HG02943 (cell line): Measurements from ENCODE around the gene TMEM240.
"Not testable (repeated sequence)": the region's sequence is repeated elsewhere in the genome, so short reads cannot be mapped to it uniquely, and the experiment has no call there.

ENCODE experiments used
- ATAC-seq: cut with Tn5 transposase; IDR thresholded peaks from one replicate; pipeline ENCODE4 v1.9.1; 2021; ENCODE audit warnings: mild to moderate bottlenecking, low read depth, moderate library complexity; ENCODE audit not compliant: unreplicated experiment

Gene TMEM240

GRCh38 chr1:1541956-1542765 lies 1.7 kb upstream of the TMEM240 start:
- ATAC-seq: no peak

GRCh38 chr1:1540818-1541628 lies 599 bp upstream of the TMEM240 start:
- ATAC-seq: no peak

DNA sequence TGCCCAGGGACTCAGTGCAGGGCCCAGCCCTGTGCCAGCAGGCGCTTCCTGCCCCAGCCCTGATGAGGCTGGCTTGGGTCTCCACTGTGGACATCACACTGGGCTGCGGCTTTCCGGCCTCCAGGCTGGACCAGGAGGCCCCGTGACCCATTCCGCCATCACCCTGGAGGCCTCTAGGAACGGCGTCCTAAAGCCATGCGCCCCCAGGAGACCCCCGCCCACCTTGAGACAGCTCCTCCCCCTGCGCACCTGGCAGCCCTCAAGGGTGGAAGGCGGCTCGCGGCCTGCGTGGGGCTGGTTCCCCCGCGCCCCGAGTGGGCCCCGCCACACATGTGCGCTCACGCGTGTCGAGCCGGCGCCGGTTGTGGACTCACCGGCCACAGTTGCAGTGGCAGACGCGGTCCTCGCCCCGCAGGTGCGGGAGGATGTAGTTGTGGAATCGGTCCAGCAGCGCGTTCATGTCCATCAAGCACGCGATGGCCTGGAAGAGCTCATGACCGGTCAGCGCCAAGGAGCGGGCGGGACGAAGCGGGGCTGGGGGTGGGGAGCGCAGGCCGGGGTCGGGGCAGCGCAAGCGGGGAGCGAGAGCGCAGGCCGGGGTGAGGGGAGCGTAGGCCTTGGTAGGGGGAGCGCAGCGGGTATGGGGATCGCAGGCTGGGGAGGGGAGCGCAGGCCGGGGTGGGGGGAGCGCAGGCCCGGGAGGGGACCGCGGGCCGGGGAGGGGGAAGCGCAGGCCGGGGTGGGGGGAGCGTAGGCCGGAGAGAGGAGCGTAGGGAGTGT lies 924 bp downstream of the TMEM240 start:
- no peak for ATAC-seq

DNA sequence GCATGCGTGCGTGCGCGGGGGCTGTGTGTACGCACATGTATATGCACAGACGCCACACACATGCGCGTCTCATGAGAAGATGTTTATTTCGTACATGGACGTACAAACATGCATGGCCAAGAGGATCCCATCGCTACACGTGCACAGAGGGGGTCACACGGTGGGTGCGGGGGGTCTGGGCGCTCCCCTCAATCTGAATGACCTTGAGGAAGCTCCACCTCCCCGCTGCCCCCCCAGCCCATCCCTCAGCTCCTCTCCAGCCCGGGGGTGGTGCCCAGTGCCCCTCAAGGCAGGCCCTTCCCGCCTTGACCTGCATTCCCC lies 1.5 kb downstream of the TMEM240 start:
- no peak for ATAC-seq

DNA sequence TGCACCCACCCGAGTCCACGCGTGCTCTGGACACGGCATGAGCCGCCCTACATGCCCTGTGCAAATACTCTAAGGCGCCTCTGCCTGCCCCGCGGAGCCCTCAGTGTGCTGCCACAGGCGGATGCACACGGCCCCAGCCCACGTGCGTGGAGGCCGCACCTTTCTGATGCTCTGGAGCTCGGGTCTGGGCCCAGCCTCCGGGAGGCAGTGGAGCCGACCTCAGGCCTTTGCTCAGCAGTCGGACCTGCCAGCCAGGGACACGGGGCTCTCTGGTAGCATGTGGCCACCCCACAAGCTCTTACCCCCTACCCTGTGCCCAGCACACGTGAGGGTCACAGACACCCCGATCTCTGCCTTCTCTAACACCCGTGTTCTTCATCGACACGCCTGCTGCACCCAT lies 2.1 kb downstream of the TMEM240 start:
- no peak for ATAC-seq

DNA sequence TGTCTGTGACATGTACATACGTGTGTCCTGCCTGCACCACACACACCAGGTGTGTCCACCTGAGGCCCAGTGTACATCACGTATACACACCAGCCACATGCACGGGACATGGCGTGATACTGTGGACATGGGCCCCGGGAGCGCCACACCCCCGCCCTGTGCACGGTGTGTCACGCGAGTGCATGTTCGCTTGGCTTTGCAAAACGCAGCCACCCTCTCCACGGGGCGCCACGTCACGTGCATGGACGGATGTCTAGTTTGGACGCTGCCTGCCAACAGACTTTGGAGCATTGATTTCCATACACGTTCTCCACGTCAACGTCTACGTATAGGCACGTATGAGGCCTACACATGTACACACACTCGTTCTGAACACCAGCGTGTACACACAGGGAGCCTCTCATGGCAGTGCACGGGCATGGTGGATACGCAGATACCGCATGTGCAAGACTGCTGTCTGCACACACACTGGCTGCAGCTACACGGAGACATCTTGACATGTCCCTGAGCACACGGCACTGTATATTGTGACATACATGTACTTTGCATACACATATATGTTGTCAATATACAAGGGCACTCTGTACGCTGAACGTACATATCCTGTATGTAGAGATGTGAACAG lies 2.7 kb downstream of the TMEM240 start:
- ATAC-seq: no peak

- no peak for ATAC-seq
Measured at GRCh38 chr1:1536938-1537546, 3.4 kb downstream of the TMEM240 start.

DNA sequence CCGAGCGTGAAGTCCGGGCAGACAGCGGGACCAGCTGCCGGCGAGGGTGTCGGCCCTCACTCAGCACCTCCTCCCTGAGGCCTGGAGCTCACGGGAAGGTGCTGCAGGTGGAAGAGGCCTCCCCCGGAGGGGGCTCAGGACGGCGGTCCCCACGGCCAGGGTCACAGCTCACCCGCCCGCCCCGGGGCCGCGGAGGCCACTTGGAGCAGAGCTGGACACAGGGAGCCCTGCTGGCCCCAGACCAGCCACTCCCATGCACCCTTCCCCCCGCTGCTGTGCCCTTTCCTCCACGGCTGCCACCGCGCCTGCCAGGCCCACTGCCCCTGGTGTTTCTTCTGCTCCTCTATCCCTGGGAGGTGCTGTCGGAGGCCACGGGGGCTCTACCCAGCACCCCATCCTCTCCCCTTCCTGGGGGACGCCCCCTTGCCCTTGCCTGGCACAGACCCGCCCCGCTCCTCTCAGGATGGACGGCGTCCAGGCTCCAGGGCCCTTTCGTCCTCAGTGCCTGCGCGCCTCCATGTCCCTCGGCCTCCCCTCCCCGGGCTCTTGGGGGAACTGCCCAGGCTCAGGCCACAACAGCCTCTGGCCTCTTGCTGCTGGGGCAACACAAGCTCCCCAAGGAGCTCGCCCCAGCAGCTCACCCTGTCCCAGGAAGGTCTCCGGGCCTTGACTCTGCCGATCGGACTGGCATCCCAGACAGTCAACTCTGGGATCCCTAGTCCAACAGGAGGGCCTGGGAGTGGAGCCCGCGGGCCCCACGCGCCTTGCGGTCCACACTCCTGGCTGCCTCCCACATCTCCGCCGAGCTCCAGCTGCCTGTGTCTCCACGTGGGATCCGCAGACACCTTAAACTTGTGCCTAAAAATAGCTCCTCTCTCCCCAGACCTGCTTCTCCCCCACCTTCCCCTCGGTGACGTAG lies 4.1 kb downstream of the TMEM240 start:
- ATAC-seq: no peak

DNA sequence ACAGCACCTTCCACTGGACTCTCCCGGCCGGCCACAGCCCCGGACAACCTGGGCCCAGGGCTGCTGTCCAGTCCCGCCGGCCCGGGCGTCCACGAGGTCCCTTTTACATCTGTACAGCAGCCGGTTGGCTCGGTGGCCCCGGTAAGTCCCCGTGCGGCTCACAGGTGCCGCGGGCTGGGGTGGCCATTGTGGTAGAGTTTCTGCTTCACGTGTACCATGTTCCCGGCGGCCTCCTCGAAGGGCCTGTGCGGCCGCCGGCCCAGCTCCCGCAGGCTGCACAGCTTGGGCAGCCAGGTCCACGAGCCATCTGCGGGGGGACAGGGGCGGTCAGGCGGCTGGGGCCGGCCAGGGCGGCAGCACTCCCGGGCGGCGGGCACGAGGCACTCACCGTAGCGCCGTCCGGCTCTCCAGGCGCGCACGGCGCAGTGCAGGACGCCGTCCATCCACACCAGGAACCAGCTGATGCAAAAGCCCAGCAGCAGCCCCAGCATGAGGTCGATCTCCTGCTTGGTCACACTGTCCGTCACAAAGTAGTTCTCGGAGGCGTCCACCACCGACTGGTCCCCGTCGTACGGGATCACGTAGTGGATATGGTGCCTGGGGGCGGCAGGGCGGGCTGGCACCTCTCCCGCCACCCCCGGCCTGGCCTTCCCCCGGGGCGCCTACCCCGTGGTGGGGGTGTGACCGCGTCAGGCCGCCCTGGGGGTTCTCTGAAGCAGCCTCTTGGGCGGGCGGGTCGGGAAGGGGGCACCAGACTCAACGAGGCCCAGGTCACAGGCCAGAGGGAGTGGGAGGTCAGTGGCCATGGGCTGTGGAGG lies 5.0 kb downstream of the TMEM240 start:
- ATAC-seq: no peak

GRCh38 chr1:1534401-1535154 lies 5.8 kb downstream of the TMEM240 start:
- no peak for ATAC-seq

GRCh38 chr1:1533894-1534291 lies 6.5 kb downstream of the TMEM240 start:
- ATAC-seq: not testable (repeated sequence)

DNA sequence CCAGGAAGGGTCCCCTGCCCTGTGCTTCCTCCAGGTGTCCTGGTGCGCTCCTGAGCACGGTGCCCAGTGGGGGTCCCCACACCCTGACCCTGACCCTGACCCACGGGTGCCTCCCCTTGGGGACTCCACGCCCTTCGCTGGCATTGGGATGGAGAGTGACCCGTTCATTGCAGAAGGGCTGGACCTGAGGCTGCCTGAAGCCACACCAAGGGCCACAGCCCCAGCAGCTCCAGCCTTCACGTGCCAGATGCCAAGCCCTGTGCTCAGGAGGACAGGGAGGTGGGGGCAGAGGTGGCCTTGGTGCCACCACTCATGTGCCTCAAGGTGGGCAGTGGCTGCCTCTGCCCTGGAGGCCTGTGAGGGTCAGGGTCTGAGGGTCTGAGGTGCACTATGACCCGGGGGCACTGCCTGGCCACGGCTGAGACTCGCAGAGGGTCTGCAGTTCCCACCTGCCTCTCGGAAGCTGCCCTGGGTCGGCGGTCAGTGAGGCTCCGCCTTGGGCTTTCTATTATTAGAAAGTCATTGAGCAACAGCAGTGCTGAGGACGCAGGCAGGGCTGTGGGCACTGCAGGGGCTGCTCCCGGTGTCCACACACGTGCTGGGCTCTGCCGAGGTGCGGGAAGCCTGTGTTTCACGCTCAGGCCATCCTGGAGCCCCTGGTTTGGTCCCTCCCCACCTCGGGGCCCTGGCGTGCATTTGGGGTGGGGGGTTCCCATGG lies 7.1 kb downstream of the TMEM240 start:
- not testable (repeated sequence) for ATAC-seq

GRCh38 chr1:1531947-1532346 lies 8.5 kb downstream of the TMEM240 start:
- ATAC-seq: no peak

DNA sequence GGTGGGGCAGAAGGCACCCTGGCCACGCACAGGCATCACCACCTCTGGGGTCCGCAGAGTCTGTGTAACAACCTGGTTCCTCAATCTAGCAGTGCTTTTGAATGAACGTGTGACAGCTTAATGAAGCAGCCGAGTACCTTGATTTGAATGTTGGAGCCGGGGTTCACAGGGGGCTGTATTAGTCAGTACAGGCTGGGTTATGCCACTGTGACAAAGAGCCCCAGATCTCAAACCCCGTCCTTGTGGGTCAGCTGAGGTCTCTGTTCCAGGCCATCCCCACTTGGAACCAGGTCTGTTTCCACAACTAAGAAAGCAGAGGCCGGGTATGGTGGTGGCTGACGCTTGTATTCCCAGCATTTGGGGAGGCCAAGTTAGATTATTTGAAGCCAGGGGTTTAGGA lies 10.5 kb downstream of the TMEM240 start:
- ATAC-seq: no peak

DNA sequence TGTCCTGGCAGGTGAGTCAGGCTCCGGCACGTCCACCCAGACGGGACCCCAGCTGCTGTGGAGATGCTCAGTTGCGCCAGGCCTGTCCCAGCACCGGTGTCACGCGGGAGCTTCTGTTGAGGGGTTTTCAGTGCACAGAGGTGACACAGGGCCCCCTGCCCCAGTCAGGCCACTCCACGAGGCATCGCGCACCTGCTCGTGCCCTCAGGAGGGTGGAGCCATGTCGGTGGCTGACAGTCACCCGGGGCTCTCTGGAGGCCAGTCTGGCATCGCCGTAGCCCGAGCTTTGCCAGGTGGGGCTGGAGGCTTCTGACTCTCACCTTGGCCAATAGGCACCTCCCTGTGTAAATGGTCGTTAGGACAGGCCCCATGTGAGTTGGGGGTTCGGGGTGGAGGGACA lies 11.1 kb downstream of the TMEM240 start:
- ATAC-seq: no peak

DNA sequence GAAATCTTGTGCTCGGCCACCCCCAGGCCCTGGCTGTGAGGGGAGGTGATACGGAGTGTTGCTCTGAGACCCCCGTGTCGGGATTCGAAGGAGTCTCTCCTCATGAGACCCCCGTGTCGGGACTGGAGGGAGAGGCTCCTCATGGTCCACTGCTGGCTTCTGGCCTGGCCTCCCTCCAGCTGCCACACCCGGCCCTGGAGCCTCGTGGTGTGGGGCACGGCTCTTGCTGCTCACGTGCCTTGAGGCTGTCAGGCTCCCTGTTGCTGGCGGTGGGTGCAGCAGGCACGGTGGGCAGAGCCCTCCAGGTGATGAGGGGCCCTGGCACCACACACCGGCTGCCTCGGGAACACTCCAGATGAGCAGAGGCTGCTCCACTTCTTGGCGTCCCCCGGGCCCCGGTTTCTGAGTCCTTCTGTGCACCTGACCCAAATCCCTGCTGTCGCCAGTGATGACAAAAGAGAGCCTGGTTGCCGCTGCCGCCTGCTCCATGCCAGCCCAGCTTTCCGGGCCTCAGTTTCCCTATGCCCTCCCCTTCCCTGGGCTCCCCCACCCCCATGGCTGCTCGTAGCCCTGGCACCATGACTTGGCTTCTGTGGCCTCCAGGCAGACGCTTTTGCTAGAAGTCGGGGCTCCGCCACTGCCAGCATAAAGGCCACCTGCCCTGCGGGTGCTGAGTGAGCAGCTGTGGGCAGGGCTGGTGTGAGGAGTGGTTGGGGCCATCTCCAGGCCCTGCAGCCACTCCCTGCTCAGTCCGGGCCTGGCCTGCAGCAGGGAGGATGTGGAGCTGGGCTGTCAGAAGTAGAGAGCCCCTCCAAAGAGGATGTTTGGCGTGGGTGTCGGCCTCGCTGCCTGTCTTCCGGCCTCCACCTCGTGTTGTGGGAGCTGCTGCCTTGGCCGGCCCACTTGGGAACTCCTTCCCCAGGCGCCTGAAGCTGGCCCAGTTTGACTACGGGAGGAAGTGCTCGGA lies 11.8 kb downstream of the TMEM240 start:
- no peak for ATAC-seq
